NCI-H446 treated with DMSO at 0.1 percent for 48 hours (cell line): ENCODE data around the gene PDZD2.
"Not testable (repeated sequence)": the region's sequence is repeated elsewhere in the genome, so short reads cannot be mapped to it uniquely, and the experiment has no call there.

Experiments used
- DNase-seq: peaks from one replicate; lab custom pipeline; 2025; lab: John Stamatoyannopoulos, UW

The PDZD2 gene

DNA sequence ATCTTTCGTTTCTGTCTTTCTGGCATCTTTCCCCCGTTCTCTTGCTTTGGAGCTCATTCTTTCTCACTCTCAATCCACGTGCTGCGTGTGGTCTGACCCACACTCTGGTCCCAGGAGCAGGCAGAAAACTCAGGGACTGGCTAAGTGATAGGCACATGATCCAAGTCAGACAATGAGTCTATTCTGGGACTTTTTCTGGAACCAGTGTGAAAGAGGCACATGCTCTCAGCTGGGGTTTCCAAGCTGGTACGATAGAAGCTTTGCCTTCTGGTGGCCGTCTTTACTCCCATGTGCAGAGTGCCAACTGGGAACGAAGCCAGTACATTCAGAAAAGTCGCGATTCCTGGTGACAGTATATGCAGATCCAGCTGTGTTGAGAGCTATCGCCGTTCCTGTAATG, 94.4 kb downstream of the PDZD2 start:
- no peak for DNase-seq

DNA sequence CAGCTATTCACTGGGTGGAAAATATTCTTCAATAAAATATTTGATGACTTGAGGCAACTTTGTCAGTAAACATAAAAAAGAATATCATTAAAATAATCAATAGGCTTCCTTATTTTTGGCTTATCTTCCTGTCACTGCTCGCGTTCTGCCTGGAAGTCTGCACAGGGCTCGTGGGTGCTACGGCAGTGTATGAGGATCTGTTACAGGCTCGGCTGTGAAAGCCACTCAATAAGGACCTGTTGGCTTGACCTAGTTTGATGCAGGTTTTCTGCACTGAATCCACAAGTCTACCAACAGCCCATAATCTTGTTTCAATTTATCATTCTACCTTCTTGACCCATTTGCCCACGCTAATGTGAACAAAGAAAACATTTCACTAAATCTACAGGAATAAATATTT, 97.2 kb downstream of the PDZD2 start:
- DNase-seq = no peak

DNA sequence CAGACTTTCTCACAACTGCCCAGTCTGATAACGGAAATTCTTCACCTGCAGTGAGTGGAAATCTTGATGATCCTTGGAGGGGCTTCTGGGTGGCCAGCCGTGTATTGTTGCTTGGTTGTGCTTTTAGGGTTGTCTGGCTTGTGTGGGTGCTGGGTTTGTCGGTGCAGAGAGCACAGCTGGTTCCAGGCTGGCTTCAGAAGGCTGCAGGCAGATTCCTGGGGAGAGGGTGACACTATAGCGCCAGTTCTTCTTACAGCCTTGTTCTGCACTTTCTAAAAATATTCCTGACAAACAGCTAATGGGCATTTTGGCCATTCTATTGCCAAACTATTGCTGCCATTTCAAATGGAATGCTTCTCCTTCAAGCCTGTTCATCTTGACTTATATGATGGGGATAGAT, 99.3 kb downstream of the PDZD2 start:
- DNase-seq = no peak

DNA sequence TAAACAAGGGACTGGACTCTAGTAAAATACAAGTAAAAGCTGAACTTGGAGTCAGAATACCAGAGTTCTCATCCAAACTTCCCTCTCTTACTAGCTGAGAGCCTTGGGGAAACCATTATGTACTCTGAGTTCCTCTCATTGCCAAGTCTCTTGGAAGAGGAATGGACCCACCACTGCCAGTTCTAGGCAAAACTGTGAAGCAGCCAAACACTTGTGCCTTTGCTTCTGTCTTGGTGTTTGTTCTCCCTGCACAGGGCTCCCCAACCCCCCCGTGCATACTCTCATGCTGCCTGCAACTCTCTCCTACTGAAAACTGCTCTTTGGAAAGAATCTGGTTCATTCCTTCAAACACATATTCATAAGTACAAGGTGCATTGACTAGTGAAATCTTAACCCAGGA, 102.6 kb downstream of the PDZD2 start:
- DNase-seq = no peak

DNA sequence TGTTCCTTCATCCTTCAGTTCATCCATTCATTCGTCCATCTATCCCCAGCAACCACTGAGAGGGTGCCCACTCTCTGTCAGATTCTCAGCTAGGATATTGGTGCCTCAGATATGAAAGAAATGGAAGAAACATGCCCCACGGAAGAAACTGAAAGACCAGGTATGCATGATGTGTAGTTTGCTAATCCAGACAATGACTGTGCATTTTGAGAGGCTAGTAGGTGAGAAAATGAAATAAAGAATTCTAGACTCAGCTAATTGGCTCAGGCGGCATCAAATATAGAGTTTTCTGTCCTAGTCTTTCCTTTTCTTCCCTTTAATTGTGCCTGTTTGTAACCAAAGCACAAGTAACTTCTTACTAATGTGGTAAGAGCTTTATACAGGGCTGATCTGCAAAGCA, 104.7 kb downstream of the PDZD2 start:
- no peak for DNase-seq

DNA sequence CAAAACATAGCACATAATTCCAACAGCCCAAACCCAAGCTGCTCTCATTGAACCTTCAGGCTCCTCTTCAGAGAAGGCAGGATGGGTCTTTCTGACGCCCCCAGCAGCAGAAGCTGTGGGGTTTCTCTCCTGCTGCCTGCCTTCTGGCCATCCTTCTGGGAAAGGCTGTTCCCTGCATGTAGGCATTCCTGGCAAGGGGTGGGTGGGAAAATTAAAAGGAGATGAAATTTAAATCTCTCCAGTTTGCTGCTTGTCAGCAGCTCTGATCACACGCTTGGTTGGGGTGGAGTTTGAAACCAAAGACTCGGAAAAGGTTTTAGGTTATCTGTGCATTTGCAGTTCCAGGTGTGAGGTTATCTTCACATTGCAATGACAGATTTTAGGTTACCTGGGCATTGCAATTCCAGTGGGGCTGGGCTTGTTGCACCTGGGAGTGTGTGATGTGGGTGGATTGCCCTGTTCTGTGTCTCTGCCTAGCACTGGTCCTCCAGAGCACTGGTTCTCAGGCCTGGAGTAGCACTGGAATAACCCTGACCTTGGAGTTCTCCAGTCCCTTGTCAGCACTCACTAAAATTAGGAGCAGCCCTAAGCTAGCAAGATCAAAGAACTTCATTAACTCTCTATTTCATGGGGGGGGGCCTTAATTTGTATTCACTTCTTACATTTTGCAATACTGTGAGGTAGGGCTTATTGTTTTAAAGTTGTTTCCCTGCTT, 109.7 kb downstream of the PDZD2 start:
- no peak for DNase-seq

DNA sequence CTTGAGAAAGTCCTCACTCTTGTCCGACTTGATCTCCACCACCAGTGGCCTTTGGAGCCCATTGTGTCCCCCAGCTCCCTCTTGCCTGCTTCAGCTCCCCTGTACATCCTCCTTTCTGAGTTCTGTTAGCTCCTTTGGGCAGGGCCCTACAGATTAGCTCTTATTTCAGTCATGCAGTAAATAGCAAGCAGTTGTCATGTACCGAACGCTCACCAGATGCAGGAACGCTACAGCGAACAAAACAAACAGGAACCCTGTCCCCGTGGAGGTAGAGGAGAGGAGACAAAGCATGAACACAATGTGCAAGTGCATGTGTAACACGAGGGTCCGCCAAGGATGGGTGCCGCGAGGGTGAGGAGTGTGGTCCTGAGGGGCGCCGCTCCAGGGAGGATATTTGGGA, 111.3 kb downstream of the PDZD2 start:
- DNase-seq = no peak

DNA sequence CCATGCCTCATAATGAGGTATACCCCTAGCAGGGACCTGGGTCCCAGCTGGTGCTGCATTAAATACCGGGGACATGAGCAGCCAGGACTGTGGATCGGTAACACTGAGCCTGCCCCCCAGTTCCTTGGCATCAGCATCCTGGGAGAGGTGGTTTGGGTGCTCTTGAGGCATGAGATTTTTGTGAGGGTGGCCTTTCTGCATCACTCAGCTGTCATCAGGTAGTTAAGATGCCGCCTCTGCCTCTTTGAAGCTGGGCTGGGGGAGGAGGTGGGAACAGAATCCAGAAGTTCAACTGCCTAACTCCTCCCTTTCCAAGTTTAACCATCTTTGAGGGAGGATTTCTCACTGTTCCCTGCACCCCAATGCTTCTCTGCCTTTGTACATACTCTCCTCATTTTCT, 112.7 kb downstream of the PDZD2 start:
- DNase-seq = no peak

DNA sequence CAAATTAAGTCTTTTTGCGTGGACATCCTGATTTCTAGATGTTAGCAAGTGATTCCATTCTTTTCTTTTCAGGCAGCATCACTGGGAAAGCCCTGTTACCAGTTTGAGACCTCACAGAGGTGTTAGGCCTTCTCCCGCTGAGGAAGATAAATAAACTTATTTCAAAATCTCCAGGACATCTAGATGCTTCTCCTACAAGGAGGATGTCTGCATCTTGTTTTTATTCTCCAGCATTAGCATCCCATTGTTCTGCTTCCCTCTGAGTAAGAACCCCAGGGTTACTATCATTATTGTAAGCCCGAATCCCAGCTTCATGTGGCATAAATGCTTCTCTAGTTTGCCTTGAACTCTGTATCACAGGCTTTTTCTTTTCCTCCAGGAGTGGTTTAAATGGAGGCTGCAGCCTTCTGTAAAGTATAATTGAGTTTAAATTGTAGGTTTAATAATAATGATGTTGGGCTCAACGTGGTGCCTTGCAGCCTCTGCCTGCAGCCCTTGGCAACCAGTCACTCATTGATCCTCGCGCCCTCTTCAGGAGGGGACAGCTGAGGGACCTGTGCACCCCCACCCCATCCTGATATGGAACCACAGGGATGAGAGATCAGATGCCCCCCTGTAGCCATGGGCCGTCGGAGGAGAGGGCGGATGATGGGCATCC, 114.9 kb downstream of the PDZD2 start:
- no peak for DNase-seq

DNA sequence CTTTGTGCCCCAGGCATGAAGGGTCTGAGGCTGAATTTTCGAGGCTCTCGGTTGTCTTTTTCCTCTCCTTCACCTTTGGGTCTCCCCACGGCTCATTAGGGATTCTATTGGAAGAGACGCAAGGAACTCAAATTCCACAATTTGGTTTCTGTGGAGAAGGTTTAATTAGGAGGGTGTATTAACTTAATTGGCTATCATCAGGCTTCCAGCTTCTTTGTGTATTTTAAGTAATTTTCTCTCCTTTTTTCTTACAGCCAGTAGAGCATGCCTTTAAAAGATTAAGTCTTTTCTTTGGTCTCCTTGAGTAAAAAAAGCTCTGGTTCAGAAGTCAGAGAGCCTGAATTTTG, 115.4 kb downstream of the PDZD2 start:
- no peak for DNase-seq

DNA sequence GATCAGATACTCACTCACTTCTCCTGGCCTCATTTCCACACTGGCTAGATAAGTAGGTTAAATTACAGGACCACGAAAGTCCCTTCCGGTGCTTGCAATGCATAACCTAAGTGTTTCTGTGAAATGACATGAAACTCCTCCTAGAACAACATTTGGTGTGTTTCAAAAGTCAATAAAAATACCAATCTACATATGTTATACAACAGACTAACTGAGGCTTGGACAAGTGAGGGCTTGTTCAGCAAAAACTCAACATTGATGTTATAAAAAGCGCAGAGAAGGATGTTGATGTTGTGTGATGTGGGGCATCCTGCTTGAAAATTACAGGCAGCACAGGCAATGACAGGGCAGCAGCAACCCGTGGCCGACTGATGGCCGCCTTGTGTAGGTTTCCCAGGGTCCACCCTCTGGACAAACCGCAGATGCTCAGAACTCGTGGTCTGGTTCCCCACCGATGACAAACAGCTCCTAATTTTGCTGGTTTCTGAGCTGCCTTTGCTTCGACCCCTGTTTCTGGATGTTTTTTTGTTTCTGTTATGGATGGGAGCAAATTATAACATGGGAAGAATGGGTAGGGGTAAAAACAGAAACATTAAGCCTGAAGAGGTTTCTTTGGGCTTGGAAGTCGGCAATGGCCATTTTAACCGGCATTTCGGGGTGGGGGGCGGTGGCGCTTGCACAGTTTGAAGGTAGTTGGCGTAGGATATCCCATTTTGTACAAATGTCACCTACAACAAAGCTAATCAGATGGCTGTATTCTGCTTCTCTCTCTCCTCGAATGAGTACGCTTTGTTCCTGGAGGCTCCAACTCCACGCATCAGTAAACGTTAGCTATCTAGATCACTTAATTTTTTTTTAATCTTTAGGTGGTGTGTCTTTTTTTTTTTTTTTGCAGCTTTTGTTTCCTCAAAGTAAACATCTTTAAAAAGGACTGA, 116.1 kb downstream of the PDZD2 start:
- DNase-seq = no peak

DNA sequence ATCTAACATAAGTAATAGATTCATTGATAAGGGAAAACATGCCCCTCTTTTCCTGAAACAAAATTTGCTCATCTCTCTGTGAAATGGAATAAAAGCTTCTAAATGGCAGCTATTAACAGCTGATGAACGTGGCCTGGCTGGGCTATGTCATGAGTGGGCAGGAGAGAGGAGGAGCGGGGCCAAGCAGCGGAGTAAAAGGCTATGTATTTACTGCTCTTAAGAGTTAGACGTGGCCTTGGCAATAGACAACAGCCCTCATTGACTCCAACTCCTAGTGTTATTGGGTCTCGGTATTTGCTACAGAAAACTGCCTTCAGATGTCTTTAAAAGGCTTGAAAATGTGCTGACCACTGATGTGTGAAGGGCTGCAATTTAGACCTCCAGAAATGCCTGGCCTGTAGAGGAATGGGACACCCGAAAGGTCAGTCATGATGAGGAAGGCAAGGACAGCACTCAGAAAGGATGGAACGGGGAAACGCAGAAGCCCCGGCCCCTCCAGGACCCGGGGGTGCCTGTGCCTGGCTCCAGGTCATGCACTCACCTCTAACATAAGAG, 116.8 kb downstream of the PDZD2 start:
- DNase-seq = no peak

DNA sequence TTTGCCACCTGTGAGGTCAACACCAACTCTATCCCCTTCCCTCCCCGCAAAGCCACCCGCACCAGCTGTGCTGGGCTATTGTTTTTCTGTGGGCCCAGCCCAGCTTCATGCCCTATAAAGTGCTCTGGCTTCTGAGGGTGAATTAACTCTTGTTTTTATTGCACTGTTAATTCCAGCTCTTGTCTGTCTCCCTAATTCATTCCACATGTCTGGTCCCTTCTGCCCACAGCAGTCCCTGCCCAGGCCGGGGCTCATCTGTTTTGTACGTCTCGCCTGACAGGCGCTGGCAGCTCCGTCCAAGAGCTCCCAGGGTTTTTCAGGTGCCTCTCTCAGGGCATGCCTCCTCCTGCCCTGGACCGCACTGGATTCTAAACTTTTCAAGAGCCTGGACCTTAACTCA, 118.9 kb downstream of the PDZD2 start:
- no peak for DNase-seq

DNA sequence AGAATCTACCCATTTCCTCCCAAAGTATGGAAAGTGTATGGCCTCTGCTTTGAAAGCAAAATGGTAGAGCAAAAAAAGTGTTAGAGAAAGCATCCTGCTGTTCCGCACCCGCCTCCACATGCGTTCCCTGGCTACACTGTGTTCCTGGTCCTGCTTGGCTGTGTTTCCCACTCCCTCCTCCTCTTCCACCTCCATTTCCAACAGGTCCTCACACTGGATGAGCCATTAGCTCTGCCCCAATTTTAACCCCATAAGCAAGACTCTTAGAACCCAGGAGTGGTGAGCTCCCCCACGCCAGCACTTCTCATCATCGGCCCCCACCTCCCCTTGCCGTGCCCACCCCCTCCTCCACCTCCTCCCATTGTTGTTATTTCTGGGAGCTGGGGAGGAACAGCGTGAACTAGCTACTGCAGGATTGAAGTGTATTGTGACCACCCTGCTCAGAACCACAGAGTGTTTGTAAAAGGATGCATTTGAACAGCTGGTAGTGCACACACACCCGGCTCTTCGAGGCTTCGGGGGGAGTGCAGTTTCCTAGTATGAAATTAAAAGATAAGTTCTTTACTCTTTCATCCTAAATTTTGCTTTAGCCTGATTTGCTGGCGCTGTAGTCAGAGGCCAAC, 120.0 kb downstream of the PDZD2 start:
- DNase-seq = no peak

DNA sequence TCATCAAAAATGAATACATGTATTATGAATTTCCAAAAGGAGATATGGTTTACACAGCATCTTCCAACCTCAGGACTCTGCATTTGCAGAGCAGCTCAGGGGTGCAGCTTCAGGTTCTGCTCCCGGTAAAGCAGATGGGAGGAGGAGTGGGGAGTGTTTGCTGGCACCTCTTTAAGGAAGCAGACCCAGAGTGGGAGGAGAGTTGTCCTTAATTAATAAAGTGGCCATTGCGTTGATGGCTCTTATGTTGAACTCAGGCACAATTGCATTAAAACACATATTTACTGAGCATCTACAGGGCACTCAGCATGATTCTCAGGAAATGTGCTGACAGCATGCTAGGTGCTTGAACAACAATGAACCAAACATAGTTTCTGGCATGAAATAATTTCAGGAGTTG, 121.0 kb downstream of the PDZD2 start:
- no peak for DNase-seq

DNA sequence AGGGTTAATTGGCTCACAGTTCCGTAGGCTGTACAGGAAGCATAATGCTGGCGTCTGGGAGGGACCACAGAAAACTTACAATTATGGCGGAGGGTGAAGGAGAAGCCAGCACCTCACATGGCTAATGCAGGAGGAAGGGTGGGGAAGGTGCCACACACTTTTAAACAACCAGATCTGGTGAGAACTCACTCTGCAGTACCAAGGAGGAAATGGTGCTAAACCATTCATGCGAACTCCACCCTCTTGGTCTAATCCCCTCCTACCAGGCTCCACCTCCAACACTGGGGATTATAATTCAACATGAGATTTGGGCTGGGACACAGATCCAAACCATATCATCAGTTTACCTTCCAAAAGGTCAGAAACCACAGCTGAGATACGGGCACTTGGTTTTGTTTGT, 122.9 kb downstream of the PDZD2 start:
- no peak for DNase-seq

DNA sequence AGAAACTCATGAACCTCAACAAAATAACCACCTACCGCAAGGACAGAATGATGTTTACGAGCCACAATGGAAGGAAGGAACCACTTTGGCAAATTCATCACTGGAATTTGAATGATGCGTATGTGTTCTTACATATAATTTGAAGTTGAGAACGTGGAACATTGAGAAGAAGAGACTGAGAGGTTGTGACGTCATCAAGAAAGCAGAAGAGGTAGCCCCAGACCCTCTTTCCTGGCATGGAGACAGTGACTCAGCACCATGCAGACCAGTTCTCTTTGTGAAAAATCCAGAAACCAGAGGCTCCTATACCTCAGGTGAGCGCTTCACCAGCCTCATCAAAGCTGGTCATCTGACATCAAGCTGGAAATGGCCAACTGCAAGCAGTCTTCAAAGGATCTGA, 124.5 kb downstream of the PDZD2 start:
- no peak for DNase-seq

DNA sequence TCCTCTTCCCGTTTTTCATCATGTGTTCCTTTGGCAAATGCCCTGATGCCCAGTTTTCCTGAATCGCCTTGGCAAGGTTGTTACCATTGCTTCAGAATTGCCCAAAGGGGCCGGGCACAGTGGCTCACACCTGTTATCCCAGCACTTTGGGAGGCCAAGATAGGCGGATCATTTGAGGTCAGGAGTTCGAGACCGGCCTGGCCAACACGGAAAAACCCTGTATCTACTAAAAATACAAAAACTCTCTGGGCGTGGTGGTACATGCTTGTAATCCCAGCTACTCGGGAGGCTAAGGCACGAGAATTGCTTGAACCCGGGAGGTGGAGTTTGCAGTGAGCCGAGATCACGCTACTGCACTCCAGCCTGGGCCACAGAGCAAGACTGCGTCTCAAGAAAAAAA, 125.8 kb downstream of the PDZD2 start:
- DNase-seq = not testable (repeated sequence)

DNA sequence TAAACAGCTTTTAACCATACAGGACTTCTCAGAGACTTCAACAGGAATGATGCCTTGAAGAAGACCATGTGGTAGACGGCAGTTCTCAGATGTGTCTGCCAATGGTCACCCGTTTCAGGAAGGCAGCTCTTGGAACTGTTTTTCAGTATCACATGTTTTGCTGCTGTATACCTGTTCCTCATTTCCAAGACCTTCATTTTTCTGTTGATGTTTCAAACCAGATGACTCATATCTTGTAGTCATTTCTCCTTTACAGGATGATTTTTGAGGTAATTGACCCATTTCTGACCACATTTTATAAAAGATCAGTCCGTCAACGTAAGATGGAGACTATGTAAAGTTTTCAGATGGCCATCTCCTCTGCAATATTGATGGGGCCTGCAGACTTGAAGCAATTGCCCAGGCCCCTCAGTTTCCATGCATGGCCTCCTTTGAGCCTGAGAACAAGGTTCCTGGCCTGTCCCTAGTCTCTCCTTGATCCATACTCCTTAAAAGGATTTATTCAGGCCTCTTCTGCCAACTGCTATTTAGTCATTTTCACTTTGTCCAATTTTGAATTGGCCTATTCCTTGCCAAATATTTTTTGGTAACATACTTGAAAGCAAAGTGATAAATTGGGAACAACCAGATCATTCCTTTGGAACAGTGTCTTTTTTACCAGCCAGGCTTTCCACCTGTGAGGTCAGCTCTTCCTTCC, 128.6 kb downstream of the PDZD2 start:
- no peak for DNase-seq

DNA sequence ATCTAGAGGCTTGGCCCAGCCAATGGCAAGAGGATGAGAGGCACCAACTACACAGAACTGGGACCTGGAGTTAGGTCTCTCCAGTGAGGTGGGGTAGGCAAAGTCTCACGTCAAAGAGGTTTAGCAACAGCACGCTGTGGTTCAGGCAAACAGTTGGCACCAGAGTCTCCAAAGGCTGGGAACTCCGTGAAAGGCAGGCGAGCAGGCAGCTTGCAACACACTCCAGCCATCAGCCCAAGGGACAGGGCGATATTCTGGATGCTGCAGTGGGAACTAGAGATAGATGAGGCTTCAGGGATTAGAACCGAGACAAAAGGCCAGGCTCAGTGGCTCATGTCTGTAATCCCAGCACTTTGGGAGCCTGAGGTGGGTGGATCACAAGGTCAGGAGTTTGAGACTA, 129.1 kb downstream of the PDZD2 start:
- no peak for DNase-seq

DNA sequence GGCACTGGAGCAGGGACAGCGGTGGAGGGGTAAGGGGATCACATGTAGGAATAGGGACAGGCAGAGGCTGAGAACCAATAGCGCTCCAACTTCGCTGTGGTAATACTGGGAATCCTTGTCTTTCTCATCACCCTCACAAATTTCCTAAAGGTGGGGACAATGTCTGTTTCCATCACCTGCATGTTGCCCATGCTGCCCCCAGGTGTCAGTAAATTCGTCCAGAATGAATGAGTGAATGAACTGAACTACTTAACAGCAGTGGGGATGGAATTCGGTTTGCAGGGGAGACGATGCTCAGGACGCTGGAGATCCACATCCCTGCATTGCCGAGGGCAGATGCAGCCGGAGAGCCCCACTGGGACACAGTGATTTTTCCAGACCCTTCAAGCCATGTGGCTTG, 129.9 kb downstream of the PDZD2 start:
- DNase-seq = no peak

DNA sequence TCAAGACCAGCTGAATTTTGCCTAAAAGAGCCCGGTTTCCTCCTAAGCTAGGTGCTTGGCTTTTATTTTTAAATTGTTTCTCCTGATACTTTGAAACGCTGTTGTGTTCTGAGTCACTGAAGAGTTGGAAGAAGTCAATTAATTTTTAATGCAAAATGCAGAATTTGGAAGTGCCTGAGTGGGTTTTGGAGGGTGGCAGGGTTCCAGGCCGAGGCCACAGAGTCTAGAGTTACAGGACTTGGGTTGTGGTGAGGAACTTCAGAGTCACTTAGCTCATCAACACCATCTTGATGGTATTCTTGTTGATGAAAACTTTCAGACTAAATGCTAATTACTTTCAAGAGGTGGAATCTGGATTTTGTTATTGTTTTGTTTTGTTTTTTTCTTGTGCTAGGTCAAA, 130.6 kb downstream of the PDZD2 start:
- DNase-seq = no peak
